Activated CD8-positive, alpha-beta memory T cell treated with anti-CD3 and anti-CD28 coated beads, Interleukin-2, amount 10 ng/mL, durations not matched to agents 7 days and 5 days (primary cell): ENCODE measurements around the gene SPAG4. TPM values are rescaled to one million over a fixed set of nuclear protein-coding genes. Genes with fewer than 3 reads are reported as not detected.

Experiments used
- ATAC-seq: fragments of 150-1000 bp; cut with Tn5 transposase; one replicate; pipeline ENCODE4 v1.10.0; 2021; ENCODE audit warnings: moderate library complexity
- CTCF ChIA-PET: fragments of 350-600 bp; sonication (Branson Sonifier 250); formaldehyde crosslinking; loops from one replicate; lab custom pipeline; 2021; ENCODE audit warnings: antibody characterized with exemption; lab: Charles Lee
- DNase-seq: peaks from one replicate; pipeline ENCODE4 v3.0.0-alpha.2; 2020
- H3K27ac Mint-ChIP-seq: one replicate; pipeline ENCODE4 v1.8.0; 2021; ENCODE audit warnings: mild to moderate bottlenecking, mixed read lengths
- H3K27me3 Mint-ChIP-seq: one replicate; pipeline ENCODE4 v1.8.0; 2021; ENCODE audit warnings: mixed read lengths
- H3K36me3 Mint-ChIP-seq: one replicate; pipeline ENCODE4 v1.8.0; 2021; ENCODE audit warnings: mild to moderate bottlenecking, mixed read lengths
- H3K4me1 Mint-ChIP-seq: one replicate; pipeline ENCODE4 v1.8.0; 2021; ENCODE audit warnings: mixed read lengths
- H3K4me3 Mint-ChIP-seq: one replicate; pipeline ENCODE4 v1.8.0; 2021; ENCODE audit warnings: mild to moderate bottlenecking, moderate library complexity, mixed read lengths
- H3K9me3 Mint-ChIP-seq: one replicate; pipeline ENCODE4 v1.8.0; 2022; ENCODE audit warnings: low read depth, mixed read lengths
- total RNA-seq, 2 experiments: library from RNA; stranded (reverse); gene quantifications; one replicate each; pipeline ENCODE4 v1.2.3, GENCODE V29; 2021

SPAG4 gene
- total RNA-seq, 2 experiments from 2014 or later = 4.3 to 5.2 TPM

- Mint-ChIP-seq H3K9me3 (no peaks in the 10 kb centered on the region), H3K27me3 (no peaks in the 10 kb centered on the region)
These were observed 28.2 kb upstream of the SPAG4 start for GRCh38 chr20:35587436-35587835.

DNA sequence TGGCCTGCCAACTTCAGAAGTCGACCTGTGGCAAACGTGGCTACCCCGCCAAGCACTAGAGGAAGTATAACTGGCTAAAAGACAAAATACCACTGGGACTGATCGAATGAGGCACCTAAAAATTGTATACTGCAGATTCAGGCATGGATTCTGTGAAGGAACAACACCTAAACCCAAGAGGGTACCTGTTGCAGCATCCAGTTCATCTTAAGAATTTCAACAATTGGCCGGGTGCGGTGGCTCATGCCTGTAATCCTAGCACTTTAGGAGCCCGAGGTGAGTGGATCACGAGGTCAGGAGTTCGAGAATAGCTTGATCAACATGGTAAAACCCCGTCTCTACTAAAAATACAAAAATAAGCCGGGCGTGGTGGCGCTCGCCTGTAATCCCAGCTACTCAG, 27.2 kb upstream of the SPAG4 start:
- H3K36me3 Mint-ChIP-seq = no peaks in the 10 kb centered on the region
- H3K9me3 Mint-ChIP-seq = no peaks in the 10 kb centered on the region
- no peak overlapping the region for H3K27ac Mint-ChIP-seq
- CTCF ChIA-PET = interaction anchor here (0.9 to 1.6 kb wide), 2 partner anchors 10 to 15 kb away, joined by 3 read pairs; no protein-coding TSS in a partner anchor
- no peak overlapping the region for H3K4me3 Mint-ChIP-seq
- H3K27me3 Mint-ChIP-seq = no peaks in the 10 kb centered on the region
- ATAC-seq (no peak), DNase-seq (no peak)
- no peaks in the 10 kb centered on the region for H3K4me1 Mint-ChIP-seq

More at GRCh38 chr20:35587436-35587835, 28.2 kb upstream of the SPAG4 start:
- DNase-seq = no peak
- CTCF ChIA-PET = interaction anchor here (0.6 to 1.6 kb wide), 3 partner anchors 9 to 497 kb away, joined by 3 read pairs; no protein-coding TSS in a partner anchor
- H3K4me1 Mint-ChIP-seq = no peaks in the 10 kb centered on the region
- H3K4me3 Mint-ChIP-seq = no peak overlapping the region
- H3K27ac Mint-ChIP-seq = no peak overlapping the region
- H3K36me3 Mint-ChIP-seq = no peaks in the 10 kb centered on the region
- no peak for ATAC-seq

- no peak overlapping the region for H3K4me3 Mint-ChIP-seq
- H3K9me3 Mint-ChIP-seq = no peaks in the 10 kb centered on the region
- no peaks in the 10 kb centered on the region for H3K36me3 Mint-ChIP-seq
- CTCF ChIA-PET = interaction anchor here (0.7 to 1.7 kb wide), 2 partner anchors 9 to 292 kb away, joined by 3 to 5 read pairs; no protein-coding TSS in a partner anchor
- H3K4me1 Mint-ChIP-seq = no peaks in the 10 kb centered on the region
- DNase-seq (no peak), ATAC-seq (no peak)
- peaks cover 15% of the 10 kb centered on the region for H3K27me3 Mint-ChIP-seq
- H3K27ac Mint-ChIP-seq = no peak overlapping the region
These were observed 23.2 kb upstream of the SPAG4 start for GRCh38 chr20:35592339-35592974.

- Mint-ChIP-seq H3K9me3 (no peaks in the 10 kb centered on the region), H3K4me3 (no peak overlapping the region), H3K27ac (no peak overlapping the region), H3K36me3 (no peaks in the 10 kb centered on the region), H3K27me3 (peaks cover 39% of the 10 kb centered on the region), H3K4me1 (no peaks in the 10 kb centered on the region)
- ATAC-seq (no peak), DNase-seq (no peak)
- CTCF ChIA-PET = interaction anchor here (1.2 to 1.5 kb wide), 3 partner anchors 9 to 359 kb away, joined by 3 to 4 read pairs (median 4); partner anchors contain the start of gene SCAND1
These were observed 20.2 kb upstream of the SPAG4 start for GRCh38 chr20:35595456-35595855.

- Mint-ChIP-seq H3K4me3 (no peak overlapping the region), H3K27ac (no peak overlapping the region), H3K36me3 (no peaks in the 10 kb centered on the region), H3K27me3 (peaks cover 44% of the 10 kb centered on the region), H3K9me3 (no peaks in the 10 kb centered on the region), H3K4me1 (no peaks in the 10 kb centered on the region)
- ATAC-seq (no peak), DNase-seq (no peak)
- CTCF ChIA-PET = interaction anchor here (1.2 to 1.5 kb wide), 3 partner anchors 9 to 359 kb away, joined by 3 to 4 read pairs (median 4); partner anchors contain the start of gene SCAND1
These were observed 19.7 kb upstream of the SPAG4 start for GRCh38 chr20:35595901-35596300.

- no peak for ATAC-seq
- Mint-ChIP-seq H3K27ac (no peak overlapping the region), H3K36me3 (no peaks in the 10 kb centered on the region), H3K4me3 (no peak overlapping the region), H3K27me3 (peaks cover 52% of the 10 kb centered on the region), H3K9me3 (no peaks in the 10 kb centered on the region), H3K4me1 (peaks cover 7% of the 10 kb centered on the region)
- CTCF ChIA-PET = interaction anchor here (1.3 kb wide), 1 partner anchor 12 kb away, joined by 4 read pairs; no protein-coding TSS in a partner anchor
- no peak for DNase-seq
These were observed 18.4 kb upstream of the SPAG4 start for GRCh38 chr20:35597186-35597585.

- DNase-seq (no peak), ATAC-seq (no peak)
- Mint-ChIP-seq H3K4me1 (peaks cover 7% of the 10 kb centered on the region), H3K27me3 (peaks cover 57% of the 10 kb centered on the region), H3K9me3 (no peaks in the 10 kb centered on the region), H3K4me3 (no peak overlapping the region), H3K27ac (no peak overlapping the region), H3K36me3 (no peaks in the 10 kb centered on the region)
- CTCF ChIA-PET = no interaction called here
These were observed 17.2 kb upstream of the SPAG4 start for GRCh38 chr20:35598476-35598875.

- CTCF ChIA-PET = no interaction called here
These were observed 16.5 kb upstream of the SPAG4 start for GRCh38 chr20:35598899-35599775.

GRCh38 chr20:35599776-35600120, 15.9 kb upstream of the SPAG4 start:
- no peak for DNase-seq
- no peaks in the 10 kb centered on the region for H3K9me3 Mint-ChIP-seq
- H3K4me3 Mint-ChIP-seq = no peak overlapping the region
- H3K27me3 Mint-ChIP-seq = peaks cover 54% of the 10 kb centered on the region
- H3K4me1 Mint-ChIP-seq = peaks cover 7% of the 10 kb centered on the region
- H3K36me3 Mint-ChIP-seq = no peaks in the 10 kb centered on the region
- CTCF ChIA-PET = no interaction called here
- no peak for ATAC-seq
- H3K27ac Mint-ChIP-seq = no peak overlapping the region

More at GRCh38 chr20:35598899-35599775, 16.5 kb upstream of the SPAG4 start:
- Mint-ChIP-seq H3K36me3 (no peaks in the 10 kb centered on the region), H3K9me3 (no peaks in the 10 kb centered on the region), H3K27me3 (peaks cover 54% of the 10 kb centered on the region), H3K4me1 (peaks cover 7% of the 10 kb centered on the region), H3K4me3 (no peak overlapping the region), H3K27ac (no peak overlapping the region)
- DNase-seq = no peak
- ATAC-seq = no peak

DNA sequence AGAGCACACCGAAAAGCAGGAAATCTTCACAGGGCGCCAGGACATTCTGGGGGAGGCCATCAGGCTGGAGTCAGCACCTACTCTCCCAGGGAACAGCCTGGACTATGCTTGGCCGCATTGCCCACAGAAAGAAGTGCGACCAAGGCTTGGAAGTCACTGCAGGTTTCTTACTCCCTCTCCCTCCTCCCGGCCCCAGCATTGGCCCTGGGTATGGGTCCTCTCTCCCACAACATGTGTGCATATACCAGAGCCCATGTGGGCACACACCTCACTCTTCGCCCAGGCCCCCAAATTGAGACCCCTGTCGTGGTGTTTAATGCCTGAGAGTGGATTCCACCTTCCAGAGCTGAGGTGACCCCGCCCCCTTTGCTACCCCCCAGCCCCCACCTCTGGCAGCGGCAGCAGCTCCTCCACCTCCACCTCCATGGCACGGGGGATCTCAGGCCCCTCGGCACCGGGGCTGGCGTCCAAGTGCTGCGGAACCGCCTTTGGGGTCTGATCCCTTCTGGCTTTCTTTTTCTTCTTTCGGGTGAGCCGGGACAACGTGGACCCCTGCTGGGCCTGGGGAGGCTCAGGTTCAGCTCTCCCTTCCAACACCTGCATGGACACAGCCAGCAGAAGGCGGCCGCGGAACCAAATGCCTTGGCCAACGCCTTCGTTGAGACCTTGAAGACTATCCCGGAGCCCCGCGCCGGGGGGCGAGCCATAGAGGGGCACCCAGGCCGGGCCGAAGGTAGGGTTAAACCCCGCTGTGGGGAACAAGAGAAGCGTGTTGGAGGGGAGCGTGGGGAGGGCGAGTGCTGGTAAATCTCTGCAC, 15.2 kb upstream of the SPAG4 start:
- Mint-ChIP-seq H3K4me1 (peaks cover 7% of the 10 kb centered on the region), H3K27me3 (peaks cover 54% of the 10 kb centered on the region), H3K36me3 (no peaks in the 10 kb centered on the region), H3K27ac (no peak overlapping the region), H3K4me3 (no peak overlapping the region), H3K9me3 (no peaks in the 10 kb centered on the region)
- CTCF ChIA-PET = interaction anchor here (0.9 to 1.6 kb wide), 14 partner anchors 8 to 392 kb away, joined by 3 to 13 read pairs (median 4); partner anchors contain the start of genes CPNE1, NFS1, RBM12 and ROMO1
- ATAC-seq = no peak
- DNase-seq = no peak

DNA sequence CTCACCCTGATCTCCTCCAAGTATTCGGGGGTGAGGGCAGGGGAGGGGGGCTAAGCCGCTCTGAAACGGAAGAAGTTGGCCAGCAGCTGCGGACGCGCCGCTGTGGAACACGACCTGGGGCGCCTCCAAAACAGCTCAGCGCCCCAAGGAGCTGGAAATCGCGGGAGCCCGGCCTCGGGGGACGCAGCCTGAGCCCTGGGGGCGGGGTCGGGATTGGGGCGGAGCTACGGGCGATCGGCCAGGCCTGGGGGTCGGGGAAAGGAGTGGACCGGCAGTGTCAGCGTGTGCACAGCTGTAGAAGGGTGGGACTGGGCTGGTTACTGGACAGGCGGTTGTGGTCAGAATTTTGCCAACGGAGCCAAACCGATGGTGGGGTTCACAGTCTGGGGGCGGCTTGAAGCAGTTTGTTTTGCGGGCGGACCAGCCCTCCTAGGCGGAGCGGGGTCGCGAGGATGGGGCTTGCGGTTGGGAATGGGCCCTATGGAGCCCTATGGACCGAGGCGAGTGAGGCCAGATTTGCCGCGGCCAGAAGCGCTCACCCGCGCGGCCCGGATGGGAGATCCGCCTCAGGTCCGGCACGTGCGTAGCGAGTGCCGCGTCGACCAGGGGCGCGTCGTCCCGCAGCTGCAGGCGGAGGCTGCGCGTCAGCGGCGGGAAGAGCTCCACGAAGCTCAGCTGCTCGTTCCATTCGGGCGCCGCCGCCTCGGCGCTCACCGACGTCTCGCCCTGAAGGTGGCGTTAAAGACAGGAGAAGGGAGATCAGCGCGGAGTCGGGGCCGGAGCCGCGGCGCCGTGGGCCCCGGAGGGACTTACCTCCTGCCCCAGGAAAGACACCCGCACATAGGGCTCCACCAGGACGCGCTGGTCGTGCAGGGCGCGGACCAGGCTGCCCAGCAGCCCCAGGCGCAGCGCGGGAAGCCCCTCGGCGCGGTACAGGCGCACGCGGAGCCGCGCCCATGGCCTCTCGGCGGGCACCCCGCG, 14.3 kb upstream of the SPAG4 start:
- peaks cover 50% of the 10 kb centered on the region for H3K27me3 Mint-ChIP-seq
- CTCF ChIA-PET = interaction anchor here (0.6 to 1.6 kb wide), 22 partner anchors 9 to 392 kb away, joined by 3 to 13 read pairs (median 4); partner anchors contain the start of genes CPNE1, NFS1, RBM12 and ROMO1
- H3K9me3 Mint-ChIP-seq = no peaks in the 10 kb centered on the region
- no peaks in the 10 kb centered on the region for H3K36me3 Mint-ChIP-seq
- H3K27ac Mint-ChIP-seq = no peak overlapping the region
- peak; percentile 85 for DNase-seq
- H3K4me3 Mint-ChIP-seq = peak overlapping the region; percentile 57
- peaks cover 7% of the 10 kb centered on the region for H3K4me1 Mint-ChIP-seq
- peak; percentile 92 for ATAC-seq

DNA sequence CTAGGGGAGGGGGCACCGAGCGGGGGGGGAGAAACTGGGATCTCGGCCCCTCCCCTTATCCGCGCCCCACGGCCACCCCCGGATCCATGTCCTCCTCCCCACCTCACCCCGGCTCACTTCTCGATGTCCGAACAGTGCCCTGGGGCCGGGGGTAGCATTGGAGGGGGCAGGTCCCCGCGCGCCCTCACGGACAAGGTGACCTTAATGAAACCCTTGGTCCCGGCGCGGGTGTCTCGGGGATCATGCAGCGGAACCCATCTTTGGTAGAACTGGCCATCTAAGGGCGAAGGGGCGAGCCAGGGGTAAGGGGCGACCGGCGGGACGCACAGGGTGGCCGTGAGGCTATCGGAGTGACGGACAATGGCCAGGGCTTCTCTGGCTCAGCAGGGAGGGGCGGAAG, 13.6 kb upstream of the SPAG4 start:
- Mint-ChIP-seq H3K9me3 (no peaks in the 10 kb centered on the region), H3K27ac (no peak overlapping the region), H3K4me1 (peaks cover 9% of the 10 kb centered on the region), H3K36me3 (no peaks in the 10 kb centered on the region), H3K27me3 (peaks cover 45% of the 10 kb centered on the region), H3K4me3 (no peak overlapping the region)
- ATAC-seq (no peak), DNase-seq (no peak)
- CTCF ChIA-PET = interaction anchor here (0.9 to 1.6 kb wide), 12 partner anchors 14 to 353 kb away, joined by 3 to 13 read pairs (median 4); partner anchors contain the start of genes CPNE1, RBM12, SCAND1 and SPAG4
